Endodermal cell (in vitro differentiated cells): Measurements from ENCODE around the gene HDAC4. TPM values are rescaled to one million over a fixed set of nuclear protein-coding genes. Genes with fewer than 3 reads are reported as not detected.

Source experiments
- DNase-seq: peaks from one replicate; pipeline ENCODE4 v3.0.0-alpha.2; 2017
- H3K27ac ChIP-seq: 2 replicates; pipeline ENCODE4 v1.5.1; 2013; ENCODE audit warnings: mild to moderate bottlenecking, low read depth, low read length, moderate library complexity
- H3K27me3 ChIP-seq: 2 replicates; pipeline ENCODE4 v1.6.1; 2013; ENCODE audit warnings: mild to moderate bottlenecking, low read length, moderate library complexity; ENCODE audit not compliant: insufficient read depth, control insufficient read depth, poor library complexity, severe bottlenecking
- H3K36me3 ChIP-seq: 2 replicates; pipeline ENCODE4 v1.7.0; 2013; ENCODE audit warnings: mild to moderate bottlenecking, low read length, moderate library complexity; ENCODE audit not compliant: control insufficient read depth, insufficient read depth
- H3K4me1 ChIP-seq: one replicate; pipeline ENCODE4 v1.7.0; 2013; ENCODE audit warnings: low read length; ENCODE audit not compliant: control insufficient read depth, insufficient read depth
- H3K4me3 ChIP-seq: 2 replicates; pipeline ENCODE4 v1.5.1; 2013; ENCODE audit warnings: mild to moderate bottlenecking, low read length, moderate library complexity
- H3K9ac ChIP-seq: 2 replicates; pipeline ENCODE4 v1.6.1; 2013; ENCODE audit warnings: mild to moderate bottlenecking, low read length, moderate library complexity; ENCODE audit not compliant: poor library complexity, severe bottlenecking; ENCODE audit errors: extremely low read depth
- H3K9me3 ChIP-seq: 2 replicates; pipeline ENCODE4 v1.6.1; 2013; ENCODE audit warnings: mild to moderate bottlenecking, low read length, moderate library complexity; ENCODE audit not compliant: control insufficient read depth
- H3K27ac Mint-ChIP-seq: 2 replicates; pipeline ENCODE4 v1.8.0; 2020; ENCODE audit warnings: mixed read lengths
- H3K27me3 Mint-ChIP-seq: 2 replicates; pipeline ENCODE4 v1.8.0; 2021; ENCODE audit warnings: mild to moderate bottlenecking, mixed read lengths; ENCODE audit not compliant: insufficient read depth
- H3K36me3 Mint-ChIP-seq: 2 replicates; pipeline ENCODE4 v1.8.0; 2020; ENCODE audit warnings: low read depth, mixed read lengths
- H3K4me1 Mint-ChIP-seq: 2 replicates; pipeline ENCODE4 v1.8.0; 2020; ENCODE audit warnings: mixed read lengths
- H3K4me3 Mint-ChIP-seq: 2 replicates; pipeline ENCODE4 v1.8.0; 2020; ENCODE audit warnings: mild to moderate bottlenecking, moderate library complexity, mixed read lengths
- H3K9me3 Mint-ChIP-seq: 2 replicates; pipeline ENCODE4 v1.8.0; 2020; ENCODE audit warnings: mild to moderate bottlenecking, mixed read lengths
- WGBS, 2 experiments: methylation state at CpG; one replicate each; pipeline versions ENCODE4 v1.1.5 to v1.1.7; 2013; ENCODE audit warnings: missing lambda C conversion rate in 2 of 2, mixed read lengths in 1 of 2; ENCODE audit not compliant: insufficient coverage in 1 of 2, insufficient read length in 1 of 2; 5-methylcytosine and 5-hydroxymethylcytosine counted together
- total RNA-seq, 2 donors: library from RNA; stranded (reverse); fragmentation: NEBNext Ultra II Directional in 1 of 2; extraction: Animal tissue kit (Norgen Biotek cat#: 25700) in 1 of 2; gene quantifications; 2 replicates in 1 of 2; 3 replicates in 1 of 2; pipeline ENCODE4 v1.2.1, GENCODE V29; 2021
- TF ChIP-seq, protein P1 (sequence below): fragments of 200-600 bp; sonication (generic); conservative IDR thresholded peaks from 2 replicates; pipeline ENCODE4 v1.5.0; 2021; ENCODE audit warnings: antibody characterized with exemption, mild to moderate bottlenecking

HDAC4 gene
- total RNA-seq, 2 donors from 2014 or later, result 45.7 to 51.2 TPM

DNA sequence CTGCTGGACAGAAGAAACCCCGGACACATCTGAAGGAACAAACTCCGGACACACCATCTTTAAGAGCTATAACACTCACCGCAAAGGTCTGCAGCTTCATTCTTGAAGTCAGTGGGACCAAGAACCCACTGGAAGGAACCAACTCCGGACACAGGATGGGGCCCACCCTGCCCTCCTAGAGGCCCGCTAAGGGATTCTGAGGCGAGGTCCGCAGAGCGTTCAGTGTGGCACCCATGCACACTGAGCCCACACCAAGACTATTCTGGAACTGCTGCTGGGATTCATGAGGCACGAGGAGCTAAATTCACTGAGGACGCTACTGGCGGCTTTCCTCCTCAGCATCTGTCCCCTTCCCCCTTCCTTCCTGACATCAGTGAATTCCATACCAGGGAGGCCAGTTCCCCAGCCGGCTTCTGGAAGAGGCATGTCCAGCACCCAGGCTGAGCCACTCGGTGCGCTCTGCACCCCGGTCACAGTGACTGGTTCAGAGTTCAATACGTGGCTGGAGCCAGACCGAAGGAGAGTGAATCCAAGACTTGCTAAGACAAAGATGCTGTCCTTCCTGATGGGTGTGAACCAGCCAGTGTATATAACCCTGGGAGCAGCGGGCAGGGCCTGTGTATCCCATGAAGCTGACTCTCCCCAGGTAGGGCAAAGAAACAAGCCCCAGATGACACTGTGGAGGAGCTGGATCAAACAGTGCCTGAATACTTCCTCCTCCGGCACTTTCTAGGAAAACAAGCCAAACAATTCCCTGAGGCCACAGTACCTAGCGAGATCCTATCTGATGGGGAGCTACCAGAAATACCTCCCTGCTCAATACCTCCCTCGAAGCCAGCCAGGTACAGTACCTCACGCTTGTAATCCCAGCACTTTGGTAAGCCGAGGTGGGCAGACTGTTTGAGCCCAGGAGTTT lies 11.1 kb downstream of the HDAC4 start:
- no peak overlapping the region for H3K4me3 ChIP-seq
- WGBS, 2 experiments, result 92 to 93% methylated on average over 21 to 23 of the region's 23 CpGs
- H3K9ac ChIP-seq, result no peak overlapping the region
- Mint-ChIP-seq H3K27ac (no peak overlapping the region), H3K9me3 (no peaks in the 10 kb centered on the region), H3K36me3 (peaks cover 14% of the 10 kb centered on the region), H3K4me3 (no peak overlapping the region), H3K4me1 (peaks cover 2% of the 10 kb centered on the region), H3K27me3 (no peaks in the 10 kb centered on the region)
- H3K27me3 ChIP-seq, result no peaks in the 10 kb centered on the region
- peaks cover 4% of the 10 kb centered on the region for H3K36me3 ChIP-seq
- no peaks in the 10 kb centered on the region for H3K9me3 ChIP-seq
- DNase-seq, result no peak
- TF ChIP-seq, protein P1, sequence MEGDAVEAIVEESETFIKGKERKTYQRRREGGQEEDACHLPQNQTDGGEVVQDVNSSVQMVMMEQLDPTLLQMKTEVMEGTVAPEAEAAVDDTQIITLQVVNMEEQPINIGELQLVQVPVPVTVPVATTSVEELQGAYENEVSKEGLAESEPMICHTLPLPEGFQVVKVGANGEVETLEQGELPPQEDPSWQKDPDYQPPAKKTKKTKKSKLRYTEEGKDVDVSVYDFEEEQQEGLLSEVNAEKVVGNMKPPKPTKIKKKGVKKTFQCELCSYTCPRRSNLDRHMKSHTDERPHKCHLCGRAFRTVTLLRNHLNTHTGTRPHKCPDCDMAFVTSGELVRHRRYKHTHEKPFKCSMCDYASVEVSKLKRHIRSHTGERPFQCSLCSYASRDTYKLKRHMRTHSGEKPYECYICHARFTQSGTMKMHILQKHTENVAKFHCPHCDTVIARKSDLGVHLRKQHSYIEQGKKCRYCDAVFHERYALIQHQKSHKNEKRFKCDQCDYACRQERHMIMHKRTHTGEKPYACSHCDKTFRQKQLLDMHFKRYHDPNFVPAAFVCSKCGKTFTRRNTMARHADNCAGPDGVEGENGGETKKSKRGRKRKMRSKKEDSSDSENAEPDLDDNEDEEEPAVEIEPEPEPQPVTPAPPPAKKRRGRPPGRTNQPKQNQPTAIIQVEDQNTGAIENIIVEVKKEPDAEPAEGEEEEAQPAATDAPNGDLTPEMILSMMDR, result no peak
- H3K4me1 ChIP-seq, result no peaks in the 10 kb centered on the region
- H3K27ac ChIP-seq, result no peak overlapping the region

DNA sequence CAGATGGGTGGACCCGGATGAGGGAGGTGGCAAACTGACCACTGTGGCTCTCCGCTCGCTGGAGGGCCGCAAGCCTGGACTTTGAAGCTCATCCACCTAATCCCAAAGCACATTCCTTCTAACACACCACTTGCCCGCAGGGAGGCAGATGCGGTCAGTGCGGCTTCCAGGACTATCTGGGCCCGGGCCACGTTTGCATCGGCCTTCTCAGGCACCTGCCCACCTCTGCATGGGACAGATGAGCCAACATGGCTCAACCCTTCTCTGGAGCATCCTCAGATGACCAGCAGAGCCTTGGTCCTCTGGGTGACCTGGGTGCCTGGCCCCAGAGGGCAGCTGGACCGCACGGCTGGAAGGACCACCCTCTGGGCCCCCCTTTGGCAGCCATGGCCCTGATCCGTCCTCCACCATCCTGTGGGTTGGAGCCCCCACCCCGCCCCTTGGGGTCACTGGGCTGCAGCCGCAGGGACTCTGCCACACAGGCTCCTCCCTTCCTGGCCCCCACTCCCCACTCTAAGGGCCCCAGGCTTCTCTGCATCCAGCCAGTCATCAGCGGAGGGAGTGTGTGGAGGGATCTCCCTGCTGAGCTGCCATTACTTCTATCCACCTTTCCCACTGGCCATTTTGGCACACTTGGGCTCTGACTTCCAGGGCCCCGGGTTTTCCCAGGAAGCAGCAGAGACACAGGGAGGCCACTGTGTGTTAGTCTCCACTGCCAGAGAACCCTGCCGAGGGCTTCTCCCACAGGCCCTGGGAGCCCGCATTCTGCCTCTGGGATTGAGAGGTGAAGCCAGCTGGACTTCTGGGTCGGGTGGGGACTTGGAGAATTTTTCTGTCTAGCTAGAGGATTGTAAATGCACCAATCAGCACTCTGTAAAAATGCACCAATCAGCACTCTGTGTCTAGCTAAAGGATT lies 12.3 kb downstream of the HDAC4 start:
- no peak overlapping the region for H3K27ac Mint-ChIP-seq
- peaks cover 2% of the 10 kb centered on the region for H3K4me1 Mint-ChIP-seq
- Histone ChIP-seq H3K27ac (no peak overlapping the region), H3K36me3 (peaks cover 4% of the 10 kb centered on the region), H3K9me3 (no peaks in the 10 kb centered on the region), H3K9ac (no peak overlapping the region), H3K4me1 (no peaks in the 10 kb centered on the region), H3K4me3 (no peak overlapping the region), H3K27me3 (no peaks in the 10 kb centered on the region)
- WGBS, 2 experiments, result 95 to 100% methylated on average over 9 to 20 of the region's 20 CpGs
- TF ChIP-seq, protein P1, result no peak
- DNase-seq, result no peak
- peaks cover 14% of the 10 kb centered on the region for H3K36me3 Mint-ChIP-seq
- no peaks in the 10 kb centered on the region for H3K27me3 Mint-ChIP-seq
- no peak overlapping the region for H3K4me3 Mint-ChIP-seq
- no peaks in the 10 kb centered on the region for H3K9me3 Mint-ChIP-seq

DNA sequence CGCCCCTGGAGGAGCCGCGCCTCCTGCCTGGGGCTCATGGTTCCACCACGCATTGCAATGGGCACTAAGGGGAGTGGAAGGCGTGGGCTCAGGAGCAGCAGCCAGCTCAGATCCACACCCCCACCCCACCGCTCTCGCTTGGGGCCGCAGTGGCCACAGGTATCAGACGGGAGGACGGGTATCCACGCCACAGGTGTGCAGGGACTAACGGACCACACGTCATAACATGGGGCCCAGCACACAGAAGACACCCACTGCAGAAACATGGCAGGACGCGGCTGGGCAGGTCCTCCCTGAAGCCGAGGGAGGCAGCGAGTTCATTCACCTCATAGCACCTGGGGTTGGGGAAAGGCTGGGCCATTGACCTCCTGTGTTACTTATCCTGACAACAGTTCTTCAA lies 13.0 kb downstream of the HDAC4 start:
- no peak overlapping the region for H3K4me3 ChIP-seq
- no peak for DNase-seq
- peaks cover 4% of the 10 kb centered on the region for H3K36me3 ChIP-seq
- no peak overlapping the region for H3K9ac ChIP-seq
- H3K9me3 ChIP-seq, result no peaks in the 10 kb centered on the region
- TF ChIP-seq, protein P1, result no peak
- H3K27ac ChIP-seq, result no peak overlapping the region
- Mint-ChIP-seq H3K27me3 (no peaks in the 10 kb centered on the region), H3K4me3 (no peak overlapping the region), H3K9me3 (no peaks in the 10 kb centered on the region), H3K27ac (no peak overlapping the region), H3K4me1 (peaks cover 2% of the 10 kb centered on the region), H3K36me3 (peaks cover 14% of the 10 kb centered on the region)
- 90 to 91% methylated on average over 10 to 17 of the region's 17 CpGs for WGBS, 2 experiments
- H3K27me3 ChIP-seq, result no peaks in the 10 kb centered on the region
- H3K4me1 ChIP-seq, result no peaks in the 10 kb centered on the region
